ENCODE data around the gene SUSD3. TPM values are rescaled to one million over a fixed set of nuclear protein-coding genes. Genes with fewer than 3 reads are reported as not detected.

The SUSD3 gene
- total and polyA plus RNA-seq, 2 of the 4 experiments (the other 2 are of a cell fraction): 0.54 to 1.5 TPM

DNA sequence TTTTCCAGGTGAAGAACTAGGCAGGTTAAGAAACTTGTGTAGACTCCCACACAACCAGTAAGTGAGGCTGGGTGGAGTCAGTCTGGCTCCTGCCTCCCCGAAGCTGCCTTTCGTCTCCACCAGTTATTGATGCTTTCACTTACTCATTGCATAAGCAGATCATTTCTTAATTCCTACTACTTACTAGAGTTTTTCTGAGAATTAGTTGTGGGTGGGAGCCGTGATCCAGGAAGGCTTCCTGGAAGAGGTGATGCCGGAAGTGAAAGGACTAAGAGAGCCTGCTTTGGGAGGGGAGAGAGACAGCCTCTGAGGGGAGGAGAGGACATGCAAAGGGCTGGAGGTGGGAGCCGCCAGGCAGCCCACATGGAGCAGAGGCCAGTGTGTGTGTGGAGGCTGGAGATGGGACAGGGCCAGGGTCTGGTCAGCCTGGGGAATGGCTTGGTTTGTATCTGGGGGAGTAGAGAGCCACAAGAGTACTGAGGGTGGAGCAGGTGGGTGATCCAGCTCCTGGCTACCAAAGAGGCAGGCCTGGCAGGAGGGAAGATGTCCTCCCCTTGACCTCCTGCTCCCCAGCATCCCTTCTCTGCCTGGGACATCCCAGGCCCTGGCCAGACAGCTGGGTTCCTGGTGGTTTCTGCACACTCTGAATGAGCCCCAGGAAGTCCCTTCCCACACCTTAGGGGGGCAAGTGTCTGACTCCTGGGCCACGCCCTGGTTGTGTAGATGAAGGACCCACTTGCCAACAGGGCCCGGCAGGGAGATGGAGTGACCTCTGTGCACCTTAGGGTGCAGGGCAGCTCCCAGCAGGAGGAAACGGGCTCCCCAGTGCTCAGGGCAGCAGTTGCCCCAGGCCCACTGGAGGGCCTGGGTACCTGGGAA is 25.3 kb downstream of the SUSD3 start:
- 100% methylated on average over 1 of the region's 8 CpGs; no CpG with 5 or more reads in 1 of the 2 experiments for WGBS, 2 experiments (ENCODE audit: extremely low coverage in 2 of 2, insufficient read length in 1 of 2)
- H3K9me1 ChIP-seq (ENCODE audit: insufficient read depth, low read length): no peaks in the 10 kb centered on the region; the same call in 1 of the 2 replicates
- H2BK20ac ChIP-seq (ENCODE audit: low read depth, low read length): no peak overlapping the region
- H3K14ac ChIP-seq (replicated peaks; ENCODE audit: low read depth, low read length): no peak overlapping the region
- H3K56ac ChIP-seq (ENCODE audit: extremely low read depth, insufficient read depth, low read length): no peak overlapping the region
- no peak overlapping the region for H2BK120ac ChIP-seq (ENCODE audit: low read depth, low read length)
- H3K9me3 ChIP-seq (ENCODE audit: control insufficient read depth, insufficient read depth, low read length): no peaks in the 10 kb centered on the region
- ATAC-seq (ENCODE audit: low read depth) (no peak), DNase-seq (no peak)
- H3K4me3 ChIP-seq (ENCODE audit: insufficient read depth, low read depth, low read length): no peak overlapping the region
- H3K79me1 ChIP-seq (ENCODE audit: low read depth in 1 of 2, low read length in 2 of 2): no peaks in the 10 kb centered on the region
- no peak overlapping the region for H4K8ac ChIP-seq (ENCODE audit: low read depth in 2 of 2, low read length in 2 of 2)
- H2AK5ac ChIP-seq (ENCODE audit: low read depth, low read length): no peak overlapping the region
- H3K36me3 ChIP-seq (ENCODE audit: control insufficient read depth, insufficient read depth, low read length): no peaks in the 10 kb centered on the region
- CTCF ChIA-PET: no interaction called here
- no peak overlapping the region for H4K91ac ChIP-seq (ENCODE audit: insufficient read depth, low read depth, low read length)
- POLR2A ChIA-PET (ENCODE audit: unreplicated experiment): no interaction called here
- no peaks in the 10 kb centered on the region for H4K20me1 ChIP-seq (ENCODE audit: insufficient read depth, low read length)
- no peak overlapping the region for H3K23ac ChIP-seq (ENCODE audit: low read depth, low read length)
- no peak overlapping the region for H3K4ac ChIP-seq (ENCODE audit: low read depth, low read length)
- H3K27me3 ChIP-seq (ENCODE audit: control insufficient read depth, insufficient read depth, low read length): no peaks in the 10 kb centered on the region; the same call in 1 of the 2 replicates
- H2AK9ac ChIP-seq (replicated peaks; ENCODE audit: low read depth, low read length, poor library complexity): no peak overlapping the region
- no peak overlapping the region for H3K18ac ChIP-seq (ENCODE audit: low read depth, low read length)
- no peak overlapping the region for H3K27ac ChIP-seq (ENCODE audit: insufficient read depth, low read length)
- H2BK15ac ChIP-seq (ENCODE audit: low read depth, low read length): no peak overlapping the region
- BruUV-seq (replicated peaks): no TSS peak
- no peak overlapping the region for H3K9ac ChIP-seq (ENCODE audit: low read depth, low read length)
- dilution Hi-C loops (cut with HindIII; ENCODE audit: low sequenced_read_pairs, unreplicated experiment) (no loop called here), intact Hi-C loops (cut with micrococcal nuclease) (no loop called here), in situ Hi-C loops (cut with MboI; ENCODE audit: low sequenced_read_pairs) (no loop called here)
- H2AFZ ChIP-seq (replicated peaks; ENCODE audit: low read length, poor library complexity): no peak overlapping the region
- TF ChIP-seq RAD21 (IDR thresholded peaks at IDR 0.05; ENCODE audit: low read length) (no peak), MAZ (IDR thresholded peaks at IDR 0.05; ENCODE audit: borderline replicate concordance, low read depth, low read length) (no peak), RCOR1 (IDR thresholded peaks at IDR 0.05; ENCODE audit: insufficient replicate concordance, low read length) (no peak), MAFK (IDR thresholded peaks at IDR 0.05; ENCODE audit: low read depth, low read length) (no peak), MXI1 (IDR thresholded peaks at IDR 0.05; ENCODE audit: borderline replicate concordance, low read depth, low read length) (no peak), SMC3 (IDR thresholded peaks at IDR 0.05; ENCODE audit: low read depth, low read length) (no peak), POLR2A (IDR thresholded peaks at IDR 0.05; ENCODE audit: low read depth, low read length) (no peak)
- TF ChIP-seq, protein P1, sequence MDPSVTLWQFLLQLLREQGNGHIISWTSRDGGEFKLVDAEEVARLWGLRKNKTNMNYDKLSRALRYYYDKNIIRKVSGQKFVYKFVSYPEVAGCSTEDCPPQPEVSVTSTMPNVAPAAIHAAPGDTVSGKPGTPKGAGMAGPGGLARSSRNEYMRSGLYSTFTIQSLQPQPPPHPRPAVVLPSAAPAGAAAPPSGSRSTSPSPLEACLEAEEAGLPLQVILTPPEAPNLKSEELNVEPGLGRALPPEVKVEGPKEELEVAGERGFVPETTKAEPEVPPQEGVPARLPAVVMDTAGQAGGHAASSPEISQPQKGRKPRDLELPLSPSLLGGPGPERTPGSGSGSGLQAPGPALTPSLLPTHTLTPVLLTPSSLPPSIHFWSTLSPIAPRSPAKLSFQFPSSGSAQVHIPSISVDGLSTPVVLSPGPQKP (IDR thresholded peaks at IDR 0.05; ENCODE audit: borderline replicate concordance, low read depth, low read length): no peak
- TF ChIP-seq, protein P2, sequence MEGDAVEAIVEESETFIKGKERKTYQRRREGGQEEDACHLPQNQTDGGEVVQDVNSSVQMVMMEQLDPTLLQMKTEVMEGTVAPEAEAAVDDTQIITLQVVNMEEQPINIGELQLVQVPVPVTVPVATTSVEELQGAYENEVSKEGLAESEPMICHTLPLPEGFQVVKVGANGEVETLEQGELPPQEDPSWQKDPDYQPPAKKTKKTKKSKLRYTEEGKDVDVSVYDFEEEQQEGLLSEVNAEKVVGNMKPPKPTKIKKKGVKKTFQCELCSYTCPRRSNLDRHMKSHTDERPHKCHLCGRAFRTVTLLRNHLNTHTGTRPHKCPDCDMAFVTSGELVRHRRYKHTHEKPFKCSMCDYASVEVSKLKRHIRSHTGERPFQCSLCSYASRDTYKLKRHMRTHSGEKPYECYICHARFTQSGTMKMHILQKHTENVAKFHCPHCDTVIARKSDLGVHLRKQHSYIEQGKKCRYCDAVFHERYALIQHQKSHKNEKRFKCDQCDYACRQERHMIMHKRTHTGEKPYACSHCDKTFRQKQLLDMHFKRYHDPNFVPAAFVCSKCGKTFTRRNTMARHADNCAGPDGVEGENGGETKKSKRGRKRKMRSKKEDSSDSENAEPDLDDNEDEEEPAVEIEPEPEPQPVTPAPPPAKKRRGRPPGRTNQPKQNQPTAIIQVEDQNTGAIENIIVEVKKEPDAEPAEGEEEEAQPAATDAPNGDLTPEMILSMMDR (conservative IDR thresholded peaks at IDR 0.05; ENCODE audit: low read depth, low read length): no peak
- no peak overlapping the region for H2BK5ac ChIP-seq (ENCODE audit: low read depth, low read length, poor library complexity, severe bottlenecking)
- peaks cover 3% of the 10 kb centered on the region for H3K4me1 ChIP-seq (ENCODE audit: control insufficient read depth, insufficient read depth, low read length)
- no peak overlapping the region for H3K4me2 ChIP-seq (ENCODE audit: low read depth, low read length)
- no peak overlapping the region for H4K5ac ChIP-seq (ENCODE audit: low read depth, low read length)
